Measurements from ENCODE around the gene TMPRSS9.

GRCh38 chr19:2362970-2363300 is 2.9 kb downstream of the TMPRSS9 start:
- no peak for TF ChIP-seq USF1 (IDR thresholded peaks at IDR 0.05)
- TF ChIP-seq TAF1 (IDR thresholded peaks at IDR 0.05; ENCODE audit: low read depth), result no peak
- TF ChIP-seq EP300 (IDR thresholded peaks at IDR 0.05; ENCODE audit: borderline replicate concordance), result no peak
- TF ChIP-seq FOXM1 (IDR thresholded peaks at IDR 0.05; ENCODE audit: borderline replicate concordance, low read depth), result no peak
- no peak for TF ChIP-seq TCF12 (IDR thresholded peaks at IDR 0.05; ENCODE audit: low read depth)
- TF ChIP-seq TEAD4 (IDR thresholded peaks at IDR 0.05), result no peak
- TF ChIP-seq, protein P1, sequence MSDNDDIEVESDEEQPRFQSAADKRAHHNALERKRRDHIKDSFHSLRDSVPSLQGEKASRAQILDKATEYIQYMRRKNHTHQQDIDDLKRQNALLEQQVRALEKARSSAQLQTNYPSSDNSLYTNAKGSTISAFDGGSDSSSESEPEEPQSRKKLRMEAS (IDR thresholded peaks at IDR 0.05), result no peak
- no peak for TF ChIP-seq YY1 (IDR thresholded peaks at IDR 0.05; ENCODE audit: low read depth)
- TF ChIP-seq ZBTB7A (IDR thresholded peaks at IDR 0.05; ENCODE audit: low read depth), result no peak
- no peak for TF ChIP-seq RAD21 (IDR thresholded peaks at IDR 0.05; ENCODE audit: low read depth)
- no peak for TF ChIP-seq NFIC (IDR thresholded peaks at IDR 0.05)
- no peak for TF ChIP-seq REST (IDR thresholded peaks at IDR 0.05; ENCODE audit: low read depth)
- TF ChIP-seq CEBPB (IDR thresholded peaks at IDR 0.05), result no peak

All from Ishikawa (cell line).